HEK293 (cell line): ENCODE measurements around the gene PLXNA3.
A peak's percentile ranks its signal among the peaks of the same experiment; 100 is the strongest.

ENCODE experiments used
- CTCF ChIA-PET: fragments of 350-600 bp; formaldehyde crosslinking; extraction: SDS; loops from one replicate; lab custom pipeline; 2021; ENCODE audit warnings: antibody characterized with exemption; lab: Yijun Ruan, JAX
- POLR2A ChIA-PET: fragments of 300-600 bp; formaldehyde crosslinking; extraction: SDS; loops from one replicate; lab custom pipeline; 2020; ENCODE audit warnings: antibody characterized with exemption, inconsistent platforms; lab: Yijun Ruan, JAX
- H3K27ac ChIP-seq: fragments of 200-500 bp; sonication (Bioruptor generic); 2 replicates; pipeline ENCODE4 v1.5.1; 2014; ENCODE audit warnings: low read depth, low read length, control low read depth, inconsistent platforms; ENCODE audit errors: extremely low read depth
- H3K36me3 ChIP-seq, 2 experiments: fragments of 200-500 bp in 1 of 2; sonication (Bioruptor generic) in 1 of 2; 1 replicate in 1 of 2; 2 replicates in 1 of 2; pipeline ENCODE4 v1.5.1; 2014 to 2017; ENCODE audit warnings: inconsistent platforms in 2 of 2, low read length in 2 of 2; ENCODE audit not compliant: control insufficient read depth in 2 of 2, insufficient read depth in 1 of 2
- H3K4me1 ChIP-seq: fragments of 200-500 bp; sonication (Bioruptor generic); 2 replicates; pipeline ENCODE4 v1.5.1; 2014; ENCODE audit warnings: mild to moderate bottlenecking, low read length, inconsistent platforms; ENCODE audit not compliant: control insufficient read depth, insufficient read depth
- H3K4me3 ChIP-seq: 2 replicates; pipeline ENCODE4 v1.5.1; 2011; ENCODE audit warnings: low read depth, mild to moderate bottlenecking, control low read depth, low read length, moderate library complexity
- H3K9me3 ChIP-seq: fragments of 200-500 bp; sonication (Bioruptor generic); 2 replicates; pipeline ENCODE4 v1.5.1; 2014; ENCODE audit warnings: low read depth, low read length, inconsistent platforms; ENCODE audit not compliant: control insufficient read depth, insufficient read depth
- EGR2 ChIP-seq: fragments of 450-650 bp; formaldehyde crosslinking; IDR thresholded peaks from 2 replicates; pipeline ENCODE4 v1.5.1; 2016; ENCODE audit warnings: low read depth, missing biosample characterization, missing genetic modification characterization
- GLIS1 ChIP-seq: fragments of 450-650 bp; formaldehyde crosslinking; IDR thresholded peaks from 2 replicates; pipeline ENCODE4 v1.5.1; 2016; ENCODE audit warnings: missing biosample characterization, missing genetic modification characterization
- KLF1 ChIP-seq: fragments of 450-650 bp; formaldehyde crosslinking; IDR thresholded peaks from 2 replicates; pipeline ENCODE4 v1.5.1; 2016; ENCODE audit warnings: missing biosample characterization, missing genetic modification characterization
- SCRT1 ChIP-seq: fragments of 450-650 bp; formaldehyde crosslinking; IDR thresholded peaks from 2 replicates; pipeline ENCODE4 v1.5.1; 2016; ENCODE audit warnings: missing biosample characterization, missing genetic modification characterization, borderline replicate concordance
- SCRT2 ChIP-seq: fragments of 450-650 bp; formaldehyde crosslinking; IDR thresholded peaks from 2 replicates; pipeline ENCODE4 v1.5.1; 2016; ENCODE audit warnings: missing biosample characterization, missing genetic modification characterization
- ZBTB20 ChIP-seq: fragments of 450-650 bp; formaldehyde crosslinking; IDR thresholded peaks from 2 replicates; pipeline ENCODE4 v1.5.1; 2016; ENCODE audit warnings: missing biosample characterization, missing genetic modification characterization
- ZFHX2 ChIP-seq: fragments of 450-650 bp; formaldehyde crosslinking; conservative IDR thresholded peaks from 2 replicates; pipeline ENCODE4 v1.5.1; 2016; ENCODE audit warnings: missing biosample characterization, missing genetic modification characterization
- ZFP69B ChIP-seq: fragments of 450-650 bp; formaldehyde crosslinking; IDR thresholded peaks from 2 replicates; pipeline ENCODE4 v1.5.1; 2016; ENCODE audit warnings: missing biosample characterization, missing genetic modification characterization
- ZIC2 ChIP-seq: fragments of 450-650 bp; formaldehyde crosslinking; IDR thresholded peaks from 2 replicates; pipeline ENCODE4 v1.5.1; 2016; ENCODE audit warnings: missing biosample characterization, missing genetic modification characterization
- ZNF121 ChIP-seq: fragments of 450-650 bp; formaldehyde crosslinking; IDR thresholded peaks from 2 replicates; pipeline ENCODE4 v1.5.1; 2016; ENCODE audit warnings: missing biosample characterization, missing genetic modification characterization
- ZNF169 ChIP-seq: fragments of 450-650 bp; formaldehyde crosslinking; IDR thresholded peaks from 2 replicates; pipeline ENCODE4 v1.5.1; 2016; ENCODE audit warnings: missing biosample characterization, missing genetic modification characterization
- ZNF366 ChIP-seq: fragments of 450-650 bp; formaldehyde crosslinking; conservative IDR thresholded peaks from 2 replicates; pipeline ENCODE4 v1.5.1; 2016; ENCODE audit warnings: missing biosample characterization, missing genetic modification characterization
- ZNF394 ChIP-seq: fragments of 450-650 bp; formaldehyde crosslinking; IDR thresholded peaks from 2 replicates; pipeline ENCODE4 v1.5.1; 2016; ENCODE audit warnings: missing biosample characterization, missing genetic modification characterization, mild to moderate bottlenecking, moderate library complexity, borderline replicate concordance
- ZNF398 ChIP-seq: fragments of 450-650 bp; formaldehyde crosslinking; IDR thresholded peaks from 2 replicates; pipeline ENCODE4 v1.5.1; 2017; ENCODE audit warnings: missing biosample characterization, missing genetic modification characterization
- ZNF449 ChIP-seq: fragments of 450-650 bp; formaldehyde crosslinking; IDR thresholded peaks from 2 replicates; pipeline ENCODE4 v1.5.1; 2017; ENCODE audit warnings: missing biosample characterization, mild to moderate bottlenecking, missing genetic modification characterization, moderate library complexity
- ZNF561 ChIP-seq: fragments of 450-650 bp; IDR thresholded peaks from 2 replicates; pipeline ENCODE4 v1.5.1; 2018; ENCODE audit warnings: missing biosample characterization, missing genetic modification characterization, borderline replicate concordance
- ZNF600 ChIP-seq: fragments of 450-650 bp; formaldehyde crosslinking; IDR thresholded peaks from 2 replicates; pipeline ENCODE4 v1.5.1; 2016; ENCODE audit warnings: missing biosample characterization, missing genetic modification characterization

The PLXNA3 gene

GRCh38 chrX:154470914-154471568 lies 13.0 kb downstream of the PLXNA3 start:
- Histone ChIP-seq H3K4me1 (no peaks in the 10 kb centered on the region), H3K27ac (no peak overlapping the region), H3K9me3 (no peaks in the 10 kb centered on the region), H3K4me3 (no peak overlapping the region), H3K36me3 (peaks cover 0 to 70% of the 10 kb centered on the region in 2 experiments; a peak in 2 of 3 replicates)
- CTCF ChIA-PET, result interaction anchor here (0.8 kb wide), 1 partner anchor 52 kb away, joined by 8 read pairs; no protein-coding TSS in a partner anchor
- POLR2A ChIA-PET, result interaction anchor here (1.3 kb wide), 1 partner anchor 19 kb away, joined by 4 read pairs; the partner anchor contains the start of gene SLC10A3
- peak; percentile 72 for TF ChIP-seq KLF1 (tag by site-specific recombination)
- no peak for TF ChIP-seq ZNF561
- no peak for TF ChIP-seq ZNF394 (tag by site-specific recombination)
- TF ChIP-seq ZNF121 (tag by site-specific recombination), result no peak
- no peak for TF ChIP-seq ZNF169 (tag by site-specific recombination)
- no peak for TF ChIP-seq ZNF366 (tag by site-specific recombination)
- no peak for TF ChIP-seq ZNF449 (tag by site-specific recombination)
- TF ChIP-seq ZNF398 (tag by site-specific recombination), result no peak

GRCh38 chrX:154471839-154472684 lies 14.0 kb downstream of the PLXNA3 start:
- no peaks in the 10 kb centered on the region for H3K9me3 ChIP-seq
- CTCF ChIA-PET, result no interaction called here
- no peak overlapping the region for H3K4me3 ChIP-seq
- peaks cover 0 to 64% of the 10 kb centered on the region in 2 experiments; a peak in 2 of 3 replicates for H3K36me3 ChIP-seq
- POLR2A ChIA-PET, result interaction anchor here (0.7 to 1.3 kb wide), 2 partner anchors 9 to 18 kb away, joined by 3 to 4 read pairs; partner anchors contain the start of gene SLC10A3
- TF ChIP-seq SCRT1 (peak; percentile 67; the same call in 1 of the 2 replicates), ZNF600 (tag by site-specific recombination) (peak; percentile 46; the same call in 1 of the 2 replicates), SCRT2 (tag by site-specific recombination) (peak; percentile 95), EGR2 (tag by site-specific recombination) (no peak), ZIC2 (tag by site-specific recombination) (peak; percentile 44), ZFP69B (tag by site-specific recombination) (no peak), ZFHX2 (tag by site-specific recombination) (0 out of 2 replicates have a peak, but pooled peaks have one; percentile 25), ZBTB20 (peak; percentile 62), GLIS1 (tag by site-specific recombination) (peak; percentile 68)
- H3K4me1 ChIP-seq, result no peaks in the 10 kb centered on the region
- no peak overlapping the region for H3K27ac ChIP-seq
